GM08714 (cell line): ENCODE data around the gene CRCP.
"Not testable (repeated sequence)": the region's sequence is repeated elsewhere in the genome, so short reads cannot be mapped to it uniquely, and the experiment has no call there.

Source experiments
- H3K4me3 ChIP-seq: fragments of 200-500 bp; sonication (Bioruptor generic); 2 replicates; pipeline ENCODE4 v1.5.1; 2014; ENCODE audit warnings: mild to moderate bottlenecking, low read length, inconsistent platforms
- ZNF274 ChIP-seq: IDR thresholded peaks from 2 replicates; pipeline ENCODE4 v1.6.1; 2012; ENCODE audit warnings: mild to moderate bottlenecking, low read depth, low read length

Gene CRCP

GRCh38 chr7:66114743-66115649 is at the start of gene CRCP:
Gene CRCP, plus strand, starts transcription at chr7:66114847. Its CDS starts 116 bp downstream, at chr7:66114963.
- H3K4me3 ChIP-seq = peak within 1 kb of the TSS; percentile 93
- no peak for TF ChIP-seq ZNF274

- no peak overlapping the region for H3K4me3 ChIP-seq
- TF ChIP-seq ZNF274 = no peak
These were observed 44.9 kb upstream of the CRCP start for GRCh38 chr7:66069732-66070131.

GRCh38 chr7:66070222-66070621 is 44.4 kb upstream of the CRCP start:
- no peak overlapping the region for H3K4me3 ChIP-seq
- no peak for TF ChIP-seq ZNF274

- H3K4me3 ChIP-seq = not testable (repeated sequence)
These were observed 42.4 kb upstream of the CRCP start for GRCh38 chr7:66072208-66072607.

GRCh38 chr7:66075590-66076461 is 38.8 kb upstream of the CRCP start, which contains the start of gene ASL:
Gene ASL, plus strand, starts transcription at chr7:66075819. Its CDS starts 263 bp downstream, at chr7:66076082.
- peak within 1 kb of the TSS; percentile 69 for H3K4me3 ChIP-seq
- no peak for TF ChIP-seq ZNF274

- peak overlapping the region; percentile 69; the same call in 1 of the 2 replicates for H3K4me3 ChIP-seq
- TF ChIP-seq ZNF274 = no peak
These were observed 38.0 kb upstream of the CRCP start for GRCh38 chr7:66076462-66077329.

GRCh38 chr7:66078067-66078466 is 36.6 kb upstream of the CRCP start:
- TF ChIP-seq ZNF274 = no peak
- no peak overlapping the region for H3K4me3 ChIP-seq

- no peak for TF ChIP-seq ZNF274
- no peak overlapping the region for H3K4me3 ChIP-seq
These were observed 32.6 kb upstream of the CRCP start for GRCh38 chr7:66082083-66082482.

- TF ChIP-seq ZNF274 = no peak
- H3K4me3 ChIP-seq = no peak overlapping the region
These were observed 31.7 kb upstream of the CRCP start for GRCh38 chr7:66082886-66083415.

- no peak for TF ChIP-seq ZNF274
- H3K4me3 ChIP-seq = no peak overlapping the region
These were observed 31.0 kb upstream of the CRCP start for GRCh38 chr7:66083677-66084076.

- TF ChIP-seq ZNF274 = no peak
- H3K4me3 ChIP-seq = no peak overlapping the region
These were observed 25.5 kb upstream of the CRCP start for GRCh38 chr7:66088861-66089838.

GRCh38 chr7:66092654-66093053 is 22.0 kb upstream of the CRCP start:
- H3K4me3 ChIP-seq = no peak overlapping the region
- no peak for TF ChIP-seq ZNF274

GRCh38 chr7:66095010-66095409 is 19.6 kb upstream of the CRCP start:
- TF ChIP-seq ZNF274 = no peak
- H3K4me3 ChIP-seq = no peak overlapping the region
